SH-SY5Y (cell line): Measurements from ENCODE around the gene PPEF2.

Source experiments
- GATA2 ChIP-seq: IDR thresholded peaks from 2 replicates; pipeline ENCODE4 v1.6.1; 2011; ENCODE audit warnings: mild to moderate bottlenecking, low read depth, low read length
- GATA3 ChIP-seq: IDR thresholded peaks from 2 replicates; pipeline ENCODE4 v1.6.1; 2011; ENCODE audit warnings: low read depth, mild to moderate bottlenecking, low read length, moderate library complexity

- TF ChIP-seq GATA3 = no peak
- TF ChIP-seq GATA2 = no peak
These were observed 48.1 kb upstream of the PPEF2 start for GRCh38 chr4:75950213-75950815.
